Mesendoderm (in vitro differentiated cells): ENCODE measurements around the gene ERO1A.
"Not testable (repeated sequence)": the region's sequence is repeated elsewhere in the genome, so short reads cannot be mapped to it uniquely, and the experiment has no call there.

Source experiments
- DNase-seq: peaks from one replicate; pipeline ENCODE4 v3.0.0; 2013
- H2AK5ac ChIP-seq: 2 replicates; pipeline ENCODE4 v1.6.1; 2013; ENCODE audit warnings: low read length, inconsistent platforms
- H2BK120ac ChIP-seq: 2 replicates; pipeline ENCODE4 v1.6.1; 2013; ENCODE audit warnings: low read depth, mild to moderate bottlenecking, low read length, moderate library complexity, mixed read lengths
- H2BK15ac ChIP-seq: replicated peaks from 2 replicates; pipeline ENCODE4 v1.6.1; 2013; ENCODE audit warnings: low read depth, mild to moderate bottlenecking, moderate library complexity
- H2BK5ac ChIP-seq: 2 replicates; pipeline ENCODE4 v1.6.1; 2013; ENCODE audit warnings: low read length, inconsistent platforms
- H3K18ac ChIP-seq: 2 replicates; pipeline ENCODE4 v1.6.1; 2013; ENCODE audit warnings: mild to moderate bottlenecking, low read length, mixed read lengths
- H3K23ac ChIP-seq: one replicate; pipeline ENCODE4 v1.6.1; 2013; ENCODE audit warnings: low read length
- H3K27ac ChIP-seq: 2 replicates; pipeline ENCODE4 v1.5.1; 2013; ENCODE audit warnings: low read depth, mild to moderate bottlenecking, inconsistent platforms, low read length, moderate library complexity
- H3K27me3 ChIP-seq: 2 replicates; pipeline ENCODE4 v1.6.1; 2013; ENCODE audit warnings: low read length, control low read depth, mild to moderate bottlenecking, inconsistent platforms; ENCODE audit not compliant: insufficient read depth, poor library complexity
- H3K36me3 ChIP-seq: 2 replicates; pipeline ENCODE4 v1.6.1; 2013; ENCODE audit warnings: low read length, inconsistent platforms; ENCODE audit not compliant: control insufficient read depth, insufficient read depth
- H3K4ac ChIP-seq: one replicate; pipeline ENCODE4 v1.6.1; 2013; ENCODE audit warnings: low read depth, mild to moderate bottlenecking, low read length, moderate library complexity
- H3K4me1 ChIP-seq: 2 replicates; pipeline ENCODE4 v1.6.1; 2013; ENCODE audit warnings: low read depth, low read length, inconsistent platforms; ENCODE audit not compliant: control insufficient read depth
- H3K4me2 ChIP-seq: 2 replicates; pipeline ENCODE4 v1.6.1; 2013; ENCODE audit warnings: low read length
- H3K4me3 ChIP-seq: 2 replicates; pipeline ENCODE4 v1.5.1; 2013; ENCODE audit warnings: mild to moderate bottlenecking, low read length
- H3K56ac ChIP-seq: one replicate; pipeline ENCODE4 v1.6.1; 2013; ENCODE audit warnings: low read length
- H3K79me1 ChIP-seq: 2 replicates; pipeline ENCODE4 v1.6.1; 2013; ENCODE audit warnings: low read length, inconsistent platforms
- H3K79me2 ChIP-seq: 2 replicates; pipeline ENCODE4 v1.6.1; 2013; ENCODE audit warnings: mild to moderate bottlenecking, low read length; ENCODE audit not compliant: control insufficient read depth, insufficient read depth
- H3K9ac ChIP-seq: 2 replicates; pipeline ENCODE4 v1.6.1; 2013; ENCODE audit warnings: low read length, inconsistent platforms
- H4K5ac ChIP-seq: one replicate; pipeline ENCODE4 v1.6.1; 2013; ENCODE audit warnings: low read length
- H4K8ac ChIP-seq: one replicate; pipeline ENCODE4 v1.6.1; 2013; ENCODE audit warnings: low read depth, mild to moderate bottlenecking, control low read depth, low read length, moderate library complexity
- WGBS: extraction: QIAGEN DNeasy Blood & Tissue Kit; methylation state at CpG from one replicate; pipeline ENCODE4 v1.1.7; 2013; ENCODE audit warnings: low lambda C conversion rate, missing lambda C conversion rate; ENCODE audit not compliant: insufficient coverage; ENCODE audit errors: extremely low coverage; 5-methylcytosine and 5-hydroxymethylcytosine counted together

ERO1A gene

DNA sequence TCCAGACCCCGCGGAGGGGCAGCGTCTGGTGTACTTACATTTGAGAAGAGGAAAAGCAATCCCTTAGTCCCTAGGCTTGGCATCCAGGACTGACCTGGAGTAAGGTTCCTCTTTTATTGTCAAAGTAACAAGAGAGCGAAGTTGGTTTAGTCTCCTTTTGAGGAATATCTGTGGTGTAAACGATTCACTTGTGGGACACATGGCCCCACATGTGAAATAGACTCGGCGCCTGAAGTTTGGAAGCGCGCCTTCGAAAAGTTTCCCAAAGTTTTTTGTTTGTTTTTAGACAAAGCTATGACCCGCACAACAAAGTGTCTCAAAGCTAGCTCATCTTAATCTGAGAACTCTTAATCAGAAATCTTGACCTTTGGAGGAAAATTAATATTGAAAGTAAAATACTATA is 35.4 kb upstream of the ERO1A start:
- Histone ChIP-seq H3K27me3 (no peaks in the 10 kb centered on the region), H3K4ac (no peak overlapping the region), H3K56ac (peak overlapping the region; percentile 96), H3K36me3 (no peaks in the 10 kb centered on the region), H2BK120ac (no peak overlapping the region), H3K9ac (peak overlapping the region; percentile 98), H3K27ac (peak overlapping the region; percentile 89), H3K4me1 (peaks cover 2% of the 10 kb centered on the region), H3K18ac (peak overlapping the region; percentile 52), H4K8ac (no peak overlapping the region), H3K79me1 (peaks cover 3% of the 10 kb centered on the region), H2BK5ac (peak overlapping the region; percentile 20), H2AK5ac (no peak overlapping the region), H3K79me2 (peaks cover 17% of the 10 kb centered on the region), H4K5ac (no peak overlapping the region), H3K4me2 (peak overlapping the region; percentile 62), H3K23ac (no peak overlapping the region), H2BK15ac (no peak overlapping the region), H3K4me3 (peak overlapping the region; percentile 87)
- no CpG with 5 or more reads among the region's 11 CpGs for WGBS
- DNase-seq = no peak

DNA sequence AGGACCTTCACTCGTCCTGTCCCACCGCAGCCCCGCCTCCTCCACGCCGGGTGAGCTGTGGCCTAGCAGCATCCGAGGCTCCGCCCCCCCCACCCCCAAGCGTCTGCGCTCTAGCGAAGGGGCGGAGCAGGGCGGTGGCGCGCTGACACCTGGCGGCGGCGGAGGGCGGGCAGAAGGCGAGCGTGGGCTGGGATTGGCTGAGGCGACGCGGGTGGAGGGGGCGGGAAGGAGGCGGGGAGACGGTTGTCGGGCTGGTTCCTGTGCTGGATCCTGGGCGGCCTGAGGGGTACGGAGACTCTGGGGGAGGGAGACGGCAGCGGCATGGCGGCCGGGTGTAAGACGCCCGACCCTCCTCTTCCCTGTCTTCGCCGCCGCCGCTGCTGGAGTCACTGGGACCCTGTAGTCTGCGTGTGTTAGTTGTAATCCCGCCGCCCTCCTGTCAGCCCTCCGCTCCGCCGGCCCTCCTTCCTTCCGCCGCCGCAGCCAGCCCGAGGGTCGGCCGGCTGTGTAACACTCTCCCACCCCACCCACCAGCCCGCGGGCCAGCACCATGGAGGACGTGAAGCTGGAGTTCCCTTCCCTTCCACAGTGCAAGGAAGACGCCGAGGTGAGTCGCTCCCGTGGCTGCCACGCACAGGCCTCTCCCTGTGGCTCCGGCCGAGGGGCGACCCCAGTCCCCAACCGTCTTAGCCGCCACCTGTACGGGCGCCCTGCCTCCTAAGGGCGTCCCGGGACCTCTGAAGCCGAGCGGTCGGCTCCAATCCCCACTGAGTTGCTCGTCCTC is 34.8 kb upstream of the ERO1A start, which contains the start of gene STYX:
TSS of gene STYX (plus strand) at position 242 of the 784 bp plus-strand sequence. CDS start at position 551, 309 bp downstream.
- Histone ChIP-seq H3K27ac (peak within 1 kb of the TSS; percentile 89), H3K4me2 (peak within 1 kb of the TSS; percentile 62), H3K79me1 (peaks cover 3% of the 10 kb centered on the region), H3K4me3 (peak within 1 kb of the TSS; percentile 87), H2AK5ac (no peak within 1 kb of the TSS), H2BK15ac (no peak within 1 kb of the TSS), H3K79me2 (peaks cover 17% of the 10 kb centered on the region), H2BK5ac (peak within 1 kb of the TSS; percentile 72), H3K27me3 (no peaks in the 10 kb centered on the region), H3K4ac (peak within 1 kb of the TSS; percentile 66), H2BK120ac (no peak within 1 kb of the TSS), H3K18ac (peak within 1 kb of the TSS; percentile 52), H3K23ac (peak within 1 kb of the TSS; percentile 91), H4K5ac (no peak within 1 kb of the TSS), H3K36me3 (no peaks in the 10 kb centered on the region), H3K56ac (peak within 1 kb of the TSS; percentile 96), H3K9ac (peak within 1 kb of the TSS; percentile 98), H3K4me1 (peaks cover 2% of the 10 kb centered on the region), H4K8ac (no peak within 1 kb of the TSS)
- WGBS = no CpG with 5 or more reads among the region's 72 CpGs
- peak; percentile 99 for DNase-seq

GRCh38 chr14:52729585-52729924 is 34.2 kb upstream of the ERO1A start:
- no peak overlapping the region for H3K4me3 ChIP-seq
- DNase-seq = no peak
- H3K18ac ChIP-seq = no peak overlapping the region
- H3K4ac ChIP-seq = no peak overlapping the region
- H2BK5ac ChIP-seq = no peak overlapping the region
- H3K36me3 ChIP-seq = no peaks in the 10 kb centered on the region
- H3K79me1 ChIP-seq = peaks cover 2% of the 10 kb centered on the region
- no peak overlapping the region for H3K27ac ChIP-seq
- H3K9ac ChIP-seq = no peak overlapping the region
- H2BK120ac ChIP-seq = no peak overlapping the region
- H4K8ac ChIP-seq = no peak overlapping the region
- no peak overlapping the region for H3K4me2 ChIP-seq
- WGBS = no CpG with 5 or more reads among the region's 8 CpGs
- no peak overlapping the region for H2BK15ac ChIP-seq
- H3K27me3 ChIP-seq = no peaks in the 10 kb centered on the region
- no peak overlapping the region for H2AK5ac ChIP-seq
- no peak overlapping the region for H3K23ac ChIP-seq
- H3K79me2 ChIP-seq = peaks cover 17% of the 10 kb centered on the region
- no peak overlapping the region for H4K5ac ChIP-seq
- no peaks in the 10 kb centered on the region for H3K4me1 ChIP-seq
- H3K56ac ChIP-seq = no peak overlapping the region

- not testable (repeated sequence) for DNase-seq, H3K4me1 ChIP-seq, H4K5ac ChIP-seq, H3K56ac ChIP-seq, H4K8ac ChIP-seq, H2BK120ac ChIP-seq, H2AK5ac ChIP-seq, H3K79me1 ChIP-seq, H2BK5ac ChIP-seq, H3K36me3 ChIP-seq, H2BK15ac ChIP-seq, H3K4me3 ChIP-seq, H3K27me3 ChIP-seq, H3K27ac ChIP-seq, H3K9ac ChIP-seq, H3K4ac ChIP-seq, H3K4me2 ChIP-seq, H3K18ac ChIP-seq, H3K23ac ChIP-seq
- peaks cover 17% of the 10 kb centered on the region for H3K79me2 ChIP-seq
- WGBS = no CpG with 5 or more reads among the region's 15 CpGs
These were observed 33.7 kb upstream of the ERO1A start for GRCh38 chr14:52729035-52729434.

- H4K5ac ChIP-seq, H3K79me1 ChIP-seq, H3K56ac ChIP-seq, H2BK15ac ChIP-seq, H3K36me3 ChIP-seq, DNase-seq, H3K4me2 ChIP-seq, H2AK5ac ChIP-seq, H3K4me3 ChIP-seq, H2BK120ac ChIP-seq, H3K27me3 ChIP-seq, H3K9ac ChIP-seq, H3K4me1 ChIP-seq, H3K4ac ChIP-seq, H4K8ac ChIP-seq, H3K23ac ChIP-seq, H2BK5ac ChIP-seq, H3K27ac ChIP-seq, H3K18ac ChIP-seq: not testable (repeated sequence)
- peaks cover 17% of the 10 kb centered on the region for H3K79me2 ChIP-seq
- no CpG with 5 or more reads among the region's 2 CpGs for WGBS
These were observed 32.2 kb upstream of the ERO1A start for GRCh38 chr14:52727509-52727908.

DNA sequence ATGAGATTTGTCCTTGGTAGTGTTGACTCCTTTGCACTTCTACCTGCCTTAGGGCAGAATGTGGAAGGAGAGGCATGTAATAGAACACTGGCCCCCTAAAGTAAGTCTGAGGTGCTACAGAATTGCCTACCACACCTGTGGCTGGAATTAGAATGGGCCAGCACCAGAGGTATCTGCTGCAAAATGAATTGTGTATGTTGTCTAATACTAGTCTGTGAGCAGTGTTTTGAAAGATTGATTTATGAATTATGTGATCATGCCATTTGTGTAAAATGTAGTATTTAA is 28.9 kb upstream of the ERO1A start:
- Histone ChIP-seq H2AK5ac (no peak overlapping the region), H3K27me3 (no peaks in the 10 kb centered on the region), H3K9ac (no peak overlapping the region), H4K5ac (no peak overlapping the region), H3K56ac (no peak overlapping the region), H3K4me3 (no peak overlapping the region), H3K18ac (no peak overlapping the region), H2BK5ac (no peak overlapping the region), H3K4me1 (no peaks in the 10 kb centered on the region), H3K27ac (no peak overlapping the region), H3K4ac (no peak overlapping the region), H3K4me2 (no peak overlapping the region), H2BK15ac (no peak overlapping the region), H3K36me3 (peaks cover 6% of the 10 kb centered on the region), H4K8ac (no peak overlapping the region), H3K79me2 (no peaks in the 10 kb centered on the region), H3K79me1 (no peaks in the 10 kb centered on the region), H3K23ac (no peak overlapping the region), H2BK120ac (no peak overlapping the region)
- DNase-seq = peak; percentile 53
